HG03064 (cell line): Measurements from ENCODE around the gene SRPK2.
A peak's percentile ranks its signal among the peaks of the same experiment; 100 is the strongest.
"Not testable (repeated sequence)": the region's sequence is repeated elsewhere in the genome, so short reads cannot be mapped to it uniquely, and the experiment has no call there.

Experiments
- ATAC-seq: cut with Tn5 transposase; IDR thresholded peaks from one replicate; pipeline ENCODE4 v1.9.1; 2021; ENCODE audit warnings: low read depth; ENCODE audit not compliant: unreplicated experiment

SRPK2 gene

DNA sequence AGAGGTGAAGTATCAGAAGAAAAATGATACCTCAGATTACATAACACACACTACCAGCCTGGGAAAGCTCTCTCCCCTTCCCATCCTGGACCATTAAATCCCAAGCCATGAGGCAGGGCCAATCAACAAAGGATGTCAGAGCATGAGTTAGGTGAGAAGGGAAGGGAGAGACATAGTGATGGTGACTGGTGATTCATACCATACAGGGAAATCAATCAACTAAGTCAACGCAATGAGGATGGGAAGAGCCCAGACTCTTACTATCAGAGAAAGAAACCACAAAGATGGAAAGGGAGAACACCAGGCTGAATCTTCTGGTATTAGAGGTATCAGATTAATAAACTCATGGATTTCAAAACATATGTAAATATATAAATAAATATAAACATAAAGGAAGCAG, 189.3 kb downstream of the SRPK2 start:
- ATAC-seq, result no peak

DNA sequence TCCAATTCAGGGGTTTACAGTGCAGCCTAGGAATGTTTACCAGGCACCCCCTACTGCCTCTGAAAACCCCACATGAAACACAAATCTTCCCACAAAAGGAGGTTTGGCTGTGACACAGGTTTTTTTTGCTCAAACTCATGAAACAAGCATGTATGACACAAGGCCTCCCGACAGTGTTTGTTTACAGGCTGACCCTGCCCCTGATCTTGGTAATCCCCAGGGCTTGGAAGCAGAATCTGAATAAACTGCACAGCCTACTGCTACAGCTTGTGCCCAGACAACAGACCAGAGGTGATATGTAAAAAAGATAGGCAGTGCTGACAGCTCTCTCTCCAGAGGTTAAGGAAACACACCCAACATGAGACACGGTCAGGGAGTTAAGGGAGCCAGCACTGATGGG, 190.5 kb downstream of the SRPK2 start:
- ATAC-seq, result no peak

DNA sequence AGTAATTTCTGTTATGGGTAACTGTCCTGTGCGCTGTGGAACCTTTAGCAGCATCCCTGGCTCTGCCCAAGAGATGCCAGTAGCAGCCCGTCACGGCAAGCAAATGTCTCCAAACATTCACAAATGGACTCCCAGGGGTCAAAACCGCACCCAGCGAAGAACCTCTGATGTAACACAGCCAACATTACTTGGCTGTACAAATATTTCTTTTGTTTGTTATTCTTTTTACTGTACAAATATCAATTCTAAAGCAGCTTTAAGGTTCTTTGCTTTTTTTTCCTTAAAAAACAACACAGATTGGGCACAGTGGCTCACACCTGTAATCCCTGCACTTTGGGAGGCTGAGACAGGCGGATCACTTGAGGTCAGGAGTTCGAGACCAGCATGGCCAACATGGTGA, 192.2 kb downstream of the SRPK2 start:
- ATAC-seq, result no peak

DNA sequence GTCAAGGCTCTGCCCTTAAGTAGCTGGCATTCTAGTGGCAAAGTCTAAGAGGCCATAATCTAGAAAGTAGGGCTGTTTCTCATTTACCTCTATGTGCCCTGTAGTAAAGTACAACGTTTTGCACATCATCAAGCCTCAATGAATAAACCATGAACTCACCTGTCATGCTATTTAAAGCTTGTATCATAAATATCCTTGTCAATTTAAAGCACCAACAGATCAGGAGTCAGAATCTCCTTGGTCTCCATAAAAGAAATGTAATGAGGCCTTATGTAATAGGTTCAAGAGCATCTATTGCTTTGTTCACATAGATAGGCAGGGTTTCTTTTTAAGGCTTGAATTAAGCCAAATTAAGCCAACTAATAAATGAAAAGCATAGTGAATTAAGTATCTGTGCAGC, 192.8 kb downstream of the SRPK2 start:
- no peak for ATAC-seq

DNA sequence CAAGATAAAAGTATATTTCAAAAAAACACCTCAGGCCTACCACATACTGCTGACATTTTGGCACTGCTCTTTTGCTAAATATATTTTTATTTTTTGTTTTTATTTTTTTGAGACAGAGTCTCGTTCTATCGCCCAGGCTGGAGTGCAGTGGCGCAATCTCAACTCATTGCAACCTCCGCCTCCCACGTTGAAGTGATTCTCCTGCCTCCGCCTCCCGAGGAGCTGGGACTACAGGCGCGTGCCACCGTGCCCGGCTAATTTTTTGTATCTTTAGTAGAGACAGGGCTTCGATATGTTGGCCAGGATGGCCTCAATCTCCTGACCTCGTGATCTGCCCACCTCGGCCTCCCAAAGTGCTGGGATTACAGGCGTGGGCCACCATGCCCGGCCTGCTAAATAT, 193.8 kb downstream of the SRPK2 start:
- ATAC-seq, result not testable (repeated sequence)

DNA sequence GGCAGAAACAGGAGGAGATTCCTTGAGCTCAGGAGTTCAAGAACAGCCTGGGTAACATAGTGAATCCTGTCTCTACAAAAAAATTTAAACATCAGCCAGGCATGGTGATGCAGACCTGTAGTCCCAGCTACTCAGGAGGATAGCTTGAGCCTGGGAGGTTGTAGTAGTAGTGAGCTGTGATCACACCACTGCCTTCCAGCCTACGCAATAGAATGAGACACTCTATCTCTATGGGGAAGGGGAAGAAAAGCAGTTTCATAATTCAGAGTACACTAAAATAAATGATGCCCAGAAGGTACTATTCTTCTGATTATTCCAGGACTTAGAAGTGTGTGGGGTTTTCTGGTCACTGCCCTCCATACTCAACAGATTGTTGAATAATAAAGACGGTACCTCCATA, 197.4 kb downstream of the SRPK2 start:
- no peak for ATAC-seq

DNA sequence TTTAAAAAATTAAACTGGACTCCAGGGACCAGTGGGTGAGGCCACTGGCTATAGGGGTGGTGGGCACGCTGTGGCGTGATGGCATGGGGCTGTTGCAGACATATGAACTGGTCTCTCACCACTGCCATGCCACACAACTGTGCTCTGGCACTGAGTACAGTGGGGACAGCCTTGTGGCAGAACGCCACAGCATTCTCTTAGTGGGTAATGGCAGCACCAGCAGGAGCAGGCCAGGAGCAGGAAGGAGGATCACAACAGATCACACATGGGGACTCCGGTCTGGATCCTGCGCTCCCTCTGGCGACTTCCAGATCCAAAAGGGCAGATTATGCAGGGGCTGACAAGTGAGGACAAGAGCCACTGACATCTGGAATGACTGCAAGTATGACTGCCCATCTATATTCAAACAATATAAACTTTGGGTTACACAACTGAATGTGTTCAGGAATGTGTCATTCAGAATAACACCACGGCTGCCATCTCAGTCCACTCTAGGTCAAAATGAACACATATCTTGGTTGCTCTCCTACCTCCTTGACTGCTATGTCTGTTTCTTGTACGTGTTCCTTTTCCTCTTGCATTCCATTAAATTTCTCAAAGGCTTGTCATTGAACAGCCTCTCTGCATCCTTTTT, 198.7 kb downstream of the SRPK2 start:
- no peak for ATAC-seq

DNA sequence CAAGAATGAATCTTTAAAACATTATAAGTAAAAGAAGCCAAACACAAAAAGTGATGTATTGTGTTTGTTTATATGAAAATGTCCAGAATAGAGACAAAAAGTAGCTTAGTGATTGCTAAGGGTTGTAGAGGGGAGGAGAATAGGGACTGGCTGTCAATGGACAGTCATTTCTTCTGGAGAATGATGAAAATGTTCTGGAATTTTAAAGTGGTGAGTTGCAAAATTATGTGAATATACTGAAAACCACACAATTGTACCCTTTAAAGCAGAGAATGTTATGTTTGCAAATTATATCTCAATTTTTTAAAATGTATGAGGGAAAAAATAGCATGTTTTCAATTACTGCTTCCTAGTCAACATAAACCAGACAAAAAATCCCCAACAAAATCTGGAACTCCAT, 200.5 kb downstream of the SRPK2 start:
- no peak for ATAC-seq

DNA sequence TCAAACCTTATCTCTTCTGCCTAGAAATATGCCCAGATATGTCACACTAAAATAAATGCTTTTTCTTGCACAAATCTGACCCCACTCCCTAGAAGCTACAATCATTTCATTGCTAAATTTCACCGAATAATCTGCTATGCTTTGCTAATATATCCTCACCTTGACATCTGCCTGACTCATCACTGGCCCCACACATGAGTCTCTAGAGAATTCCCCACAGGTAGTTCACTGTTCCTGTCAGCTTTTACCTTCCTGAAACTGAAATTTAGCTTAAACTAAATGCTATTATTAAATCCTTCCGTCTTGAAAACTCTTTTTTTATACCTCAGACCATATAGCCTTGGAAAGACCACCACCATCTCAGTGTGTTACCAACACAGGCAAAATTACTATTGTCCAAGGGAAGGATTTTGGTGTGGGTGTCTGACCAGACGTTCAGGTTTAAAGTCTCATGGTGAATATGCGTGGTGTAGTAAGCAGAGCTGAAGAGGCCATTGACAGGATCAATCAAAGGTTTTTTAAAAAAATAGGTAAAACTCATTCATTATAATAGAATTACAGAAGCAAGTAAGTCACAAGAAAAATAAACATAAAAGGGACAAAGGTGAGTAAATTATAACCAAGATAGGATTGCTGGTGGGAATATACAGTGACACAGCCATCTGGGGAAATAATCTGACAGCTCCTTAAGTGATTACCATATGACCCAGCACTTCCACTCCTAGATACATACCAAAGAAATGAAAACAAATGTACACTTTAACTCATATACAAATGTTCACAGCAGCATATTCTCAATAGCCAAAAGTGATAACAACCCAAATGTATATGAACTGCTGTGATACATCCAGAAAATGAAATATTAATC, 201.2 kb downstream of the SRPK2 start:
- peak; percentile 70 for ATAC-seq

DNA sequence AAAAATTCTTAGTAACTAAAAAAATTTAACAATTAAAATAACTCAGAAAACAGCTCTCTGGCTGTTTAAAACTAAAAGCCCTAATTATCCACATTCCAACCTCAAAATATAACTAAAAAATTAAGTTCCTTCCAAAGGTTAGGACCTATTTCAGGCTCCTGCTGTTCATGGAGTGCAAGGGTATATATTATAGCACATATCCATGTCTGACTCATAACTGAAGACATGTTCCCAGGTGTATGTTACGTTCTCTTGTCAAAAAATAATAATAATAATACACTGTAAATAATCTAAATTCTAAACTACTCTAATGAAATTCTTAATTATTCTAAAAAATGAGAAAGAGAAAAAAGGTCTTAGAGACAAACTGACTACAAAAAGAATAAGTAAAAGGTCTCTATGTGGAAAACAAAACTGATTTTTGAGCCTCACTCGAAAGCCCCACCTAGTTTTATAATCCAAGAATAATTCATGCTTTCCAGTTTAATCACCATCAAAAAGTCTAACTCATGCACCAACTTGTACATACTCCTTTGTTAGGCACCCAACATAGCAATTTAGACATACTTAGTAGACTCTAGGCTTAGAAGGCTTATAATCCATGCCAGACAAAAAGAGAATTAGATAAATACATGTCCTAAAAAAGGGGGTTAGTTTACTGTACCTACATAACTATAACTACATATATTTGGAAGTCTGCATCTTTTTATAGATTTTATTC, 203.3 kb downstream of the SRPK2 start:
- no peak for ATAC-seq

DNA sequence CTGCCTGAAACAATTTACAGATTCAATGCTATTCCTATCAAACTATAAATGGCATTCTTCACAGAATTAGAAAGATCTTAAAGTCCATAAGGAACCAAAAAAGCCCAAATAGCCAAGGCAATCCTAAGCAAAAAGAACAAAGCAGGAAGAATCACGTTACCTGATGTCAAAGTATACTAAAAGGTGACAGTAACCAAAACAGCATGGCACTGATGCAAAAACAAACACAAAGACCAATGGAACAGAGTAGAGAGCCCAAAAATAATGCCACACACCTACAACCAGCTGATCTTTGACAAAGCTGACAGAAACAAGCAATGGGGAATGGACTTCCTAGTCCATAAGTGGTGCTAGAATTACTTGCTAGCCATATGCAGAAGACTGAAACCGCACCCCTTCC, 208.7 kb downstream of the SRPK2 start:
- ATAC-seq, result no peak

DNA sequence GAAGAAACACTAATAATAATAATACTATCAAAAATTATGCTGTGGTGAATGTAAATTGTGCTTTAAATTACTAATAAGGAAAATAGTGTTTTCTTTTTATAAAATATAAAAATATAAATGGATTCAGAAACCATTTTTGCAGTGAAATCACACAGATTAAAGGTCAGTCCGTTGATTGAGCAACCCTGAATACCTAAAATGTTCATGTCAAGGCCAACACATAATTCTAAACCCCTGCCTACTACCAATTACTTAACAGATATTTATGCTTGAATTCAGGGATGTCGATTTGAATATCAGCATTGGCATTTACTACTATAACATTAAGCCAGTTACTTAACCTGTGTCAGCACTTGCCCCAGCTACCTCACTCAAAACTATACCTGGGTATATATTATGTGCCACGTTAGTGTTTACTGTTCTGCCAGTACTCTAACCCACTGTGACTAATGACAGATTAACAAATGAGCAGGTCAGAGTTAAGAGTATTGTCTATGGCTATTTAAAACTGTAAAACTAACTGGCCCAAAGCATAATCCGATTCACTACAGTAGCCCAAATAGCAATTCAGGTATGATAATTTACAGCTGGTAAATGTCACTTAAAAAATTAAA, 209.7 kb downstream of the SRPK2 start:
- ATAC-seq, result no peak

DNA sequence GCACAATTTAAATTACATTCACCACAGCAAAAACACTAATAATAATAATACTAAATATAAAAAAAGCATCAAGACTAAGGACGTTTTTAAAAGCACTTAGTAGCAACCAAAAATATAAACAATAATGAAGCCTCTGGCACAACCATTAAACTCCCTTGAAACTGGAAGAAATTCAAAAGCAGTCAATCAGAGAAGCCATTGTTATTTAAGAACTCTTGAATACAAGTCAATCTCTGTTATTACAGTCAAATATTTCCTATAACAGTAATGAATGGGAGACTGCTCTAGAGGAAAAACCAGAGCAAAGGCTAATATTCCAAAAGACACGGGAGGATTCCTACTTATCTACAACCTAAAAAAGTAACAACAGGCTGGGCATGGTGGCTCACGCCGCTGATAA, 210.5 kb downstream of the SRPK2 start:
- no peak for ATAC-seq

DNA sequence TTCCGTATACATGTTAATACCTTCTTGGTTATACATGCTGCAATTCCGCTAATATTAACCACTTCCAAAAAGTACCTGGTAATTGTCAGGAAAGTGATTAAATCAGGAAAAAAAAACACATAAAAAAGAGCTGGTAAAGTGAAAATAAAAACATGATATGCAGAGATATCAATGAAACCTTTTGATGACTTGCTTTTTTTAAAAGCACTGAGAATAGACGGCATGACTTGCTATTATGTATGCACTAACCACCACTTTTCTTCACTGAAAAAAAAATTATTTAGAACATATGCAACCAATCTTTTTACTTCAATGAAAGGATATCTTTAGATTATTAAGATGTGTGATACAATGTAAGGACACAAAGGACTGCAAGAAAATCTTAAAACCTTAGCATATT, 211.7 kb downstream of the SRPK2 start:
- ATAC-seq, result no peak

DNA sequence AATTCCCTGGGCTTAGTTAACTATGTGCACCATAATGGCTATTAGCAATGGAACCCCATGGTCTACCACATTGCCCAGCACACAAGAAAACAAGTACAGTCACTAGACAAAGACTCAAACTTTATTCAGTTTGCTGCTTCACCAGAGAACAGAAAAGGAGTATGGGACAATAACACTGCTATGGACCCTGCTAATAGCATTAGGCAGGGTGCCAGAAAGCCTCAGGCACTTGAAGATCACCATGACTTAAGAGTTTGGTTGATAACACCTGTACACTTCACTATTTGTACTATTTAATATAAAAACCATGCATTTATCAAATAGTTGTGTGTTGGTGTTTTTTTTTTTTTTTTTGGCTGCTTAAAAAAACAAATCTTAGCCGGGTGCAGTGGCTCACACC, 215.1 kb downstream of the SRPK2 start:
- ATAC-seq, result no peak

DNA sequence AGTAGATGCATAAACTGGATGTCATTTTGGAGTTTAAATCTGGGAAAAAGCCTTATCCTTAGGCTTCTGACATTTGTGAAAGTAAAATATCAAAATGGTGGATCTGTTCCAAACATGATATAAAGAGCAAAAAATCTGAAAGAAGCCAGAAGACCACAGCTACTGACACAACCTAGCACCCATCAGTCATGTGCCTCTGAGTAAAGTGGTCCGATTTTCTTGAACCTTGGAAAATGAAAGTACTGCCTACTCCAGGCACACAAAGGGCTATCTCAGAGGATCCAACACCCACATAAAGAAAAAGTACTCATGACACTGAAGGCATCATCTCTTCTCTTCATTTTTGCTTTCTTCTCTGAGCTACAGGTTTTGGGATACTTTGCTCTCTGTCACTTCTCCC, 224.0 kb downstream of the SRPK2 start:
- ATAC-seq, result no peak

DNA sequence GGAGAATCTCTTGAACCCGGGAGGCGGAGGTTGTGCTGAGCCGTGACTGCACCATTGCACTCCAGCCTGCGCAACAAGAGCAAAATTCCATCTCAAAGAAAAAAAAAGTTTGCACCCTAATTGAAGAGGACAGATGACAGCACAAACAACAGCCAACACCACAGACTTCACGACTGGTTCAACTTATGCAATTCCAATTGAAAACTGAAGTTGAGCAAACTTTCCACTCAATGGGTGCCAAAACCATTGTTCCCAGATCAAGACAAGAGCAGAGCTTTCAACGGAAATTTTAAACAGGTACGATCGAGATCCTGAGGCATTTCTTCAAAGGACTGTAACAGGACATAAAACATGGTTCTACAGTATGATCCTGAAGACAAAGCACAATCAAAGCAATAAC, 225.0 kb downstream of the SRPK2 start:
- no peak for ATAC-seq

DNA sequence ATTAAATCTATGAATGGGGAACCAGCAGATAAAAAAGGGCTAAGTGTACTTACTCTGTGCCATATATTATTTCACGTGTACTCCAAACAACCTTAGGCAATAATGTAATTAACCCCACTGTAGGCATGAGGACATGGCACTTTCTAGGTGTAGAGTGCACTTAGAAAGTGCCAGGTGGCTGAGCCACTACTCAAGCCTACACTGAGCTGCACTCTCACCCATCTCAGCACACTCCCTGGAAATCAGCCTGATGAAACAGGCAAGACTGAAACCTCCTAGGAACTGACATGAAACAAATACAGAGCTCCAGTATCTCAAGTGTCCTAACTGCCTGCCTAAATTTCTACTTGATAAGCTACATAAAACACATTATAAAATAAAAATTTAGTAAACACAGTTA, 227.4 kb downstream of the SRPK2 start:
- ATAC-seq, result no peak

DNA sequence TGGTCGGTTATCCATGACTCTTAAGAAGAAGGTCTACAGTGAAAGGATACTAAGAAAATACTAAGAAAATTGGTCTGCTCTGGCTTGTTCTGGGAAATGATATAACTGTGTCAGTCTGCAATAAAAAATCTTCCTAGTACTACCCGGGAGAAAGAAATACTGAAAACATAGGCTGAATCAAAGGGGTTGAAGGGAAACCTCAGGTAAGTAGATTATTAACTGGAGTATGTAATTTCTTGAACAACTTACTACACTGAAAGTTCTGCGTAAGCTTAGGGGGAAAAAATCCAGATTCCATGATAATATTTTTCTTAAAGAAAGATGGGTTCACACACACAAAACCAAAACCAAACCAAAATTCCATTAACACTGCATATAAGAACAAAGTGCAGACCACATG, 231.4 kb downstream of the SRPK2 start:
- ATAC-seq, result no peak

DNA sequence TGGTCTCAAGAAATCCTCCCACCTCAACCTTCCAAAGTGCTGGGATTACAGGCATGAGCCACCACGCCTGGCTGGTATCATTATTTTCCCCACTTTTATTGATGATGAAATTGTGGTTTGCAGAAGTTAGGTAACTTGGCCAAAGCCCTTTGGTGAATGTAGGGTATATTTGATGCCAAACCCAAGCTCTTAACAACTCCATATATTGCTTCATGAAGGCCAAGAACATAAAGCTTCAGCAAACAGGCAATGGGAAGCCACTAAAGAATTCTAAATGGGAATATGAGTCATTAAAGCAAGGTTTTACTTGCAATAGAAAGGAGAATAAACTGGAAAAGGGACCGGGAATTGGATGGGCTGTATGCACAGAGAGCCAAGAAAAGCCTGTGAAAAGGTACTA, 232.0 kb downstream of the SRPK2 start:
- no peak for ATAC-seq

DNA sequence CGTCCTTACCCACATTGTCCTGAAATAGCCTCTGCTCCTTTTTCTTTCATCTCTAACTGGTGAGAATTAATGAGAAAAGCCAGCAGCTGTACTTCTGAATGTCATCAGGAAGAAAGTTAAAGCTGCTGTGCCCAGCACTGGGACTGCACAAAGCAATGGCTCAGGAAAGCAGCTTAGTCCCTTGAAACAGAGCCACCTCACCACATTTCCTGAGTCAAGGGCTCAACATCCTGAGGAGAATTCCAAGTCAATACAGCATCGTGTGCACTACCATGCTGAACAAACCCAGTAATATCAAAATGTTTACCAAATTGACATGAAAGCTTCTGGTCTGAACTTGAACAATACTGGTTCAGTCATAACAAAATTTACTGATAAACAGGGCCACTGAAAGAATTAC, 234.6 kb downstream of the SRPK2 start:
- ATAC-seq, result no peak
